GM21381 (cell line): ENCODE results near the gene NUDCD2.
A peak's percentile ranks its signal among the peaks of the same experiment; 100 is the strongest.
"Not testable (repeated sequence)": the region's sequence is repeated elsewhere in the genome, so short reads cannot be mapped to it uniquely, and the experiment has no call there.

Experiments
- ATAC-seq: cut with Tn5 transposase; IDR thresholded peaks from one replicate; pipeline ENCODE4 v1.9.1; 2021; ENCODE audit warnings: mild to moderate bottlenecking, moderate library complexity; ENCODE audit not compliant: unreplicated experiment

NUDCD2 gene

GRCh38 chr5:163473635-163474243, 13.8 kb upstream of the NUDCD2 start:
- ATAC-seq: no peak

GRCh38 chr5:163467682-163468081, 7.8 kb upstream of the NUDCD2 start:
- ATAC-seq: no peak

- no peak for ATAC-seq
Measured at GRCh38 chr5:163463063-163463435, 3.1 kb upstream of the NUDCD2 start.

- no peak for ATAC-seq
Measured at GRCh38 chr5:163460562-163461171, 765 bp upstream of the NUDCD2 start, which contains the start of gene HMMR. HMMR (plus strand) TSS chr5:163460632; CDS start chr5:163460693, 61 bp downstream.

GRCh38 chr5:163459462-163459818, 462 bp downstream of the NUDCD2 start:
- peak; percentile 1 for ATAC-seq

- ATAC-seq: no peak
Measured at GRCh38 chr5:163458778-163459385, 1.0 kb downstream of the NUDCD2 start.

- no peak for ATAC-seq
Measured at GRCh38 chr5:163456840-163457239, 3.1 kb downstream of the NUDCD2 start.

GRCh38 chr5:163456029-163456589, 3.8 kb downstream of the NUDCD2 start:
- ATAC-seq: no peak

- ATAC-seq: not testable (repeated sequence)
Measured at GRCh38 chr5:163455406-163455805, 4.5 kb downstream of the NUDCD2 start.

GRCh38 chr5:163453705-163454104, 6.2 kb downstream of the NUDCD2 start:
- ATAC-seq: no peak

- no peak for ATAC-seq
Measured at GRCh38 chr5:163451489-163451888, 8.4 kb downstream of the NUDCD2 start.

GRCh38 chr5:163448491-163448890, 11.4 kb downstream of the NUDCD2 start:
- no peak for ATAC-seq

- ATAC-seq: no peak
Measured at GRCh38 chr5:163447875-163448274, 12.0 kb downstream of the NUDCD2 start.

GRCh38 chr5:163447191-163447590, 12.7 kb downstream of the NUDCD2 start:
- no peak for ATAC-seq

GRCh38 chr5:163445345-163445744, 14.6 kb downstream of the NUDCD2 start:
- no peak for ATAC-seq

GRCh38 chr5:163444526-163444925, 15.4 kb downstream of the NUDCD2 start:
- no peak for ATAC-seq

- no peak for ATAC-seq
Measured at GRCh38 chr5:163440954-163441353, 18.9 kb downstream of the NUDCD2 start.

GRCh38 chr5:163439092-163439425, 20.8 kb downstream of the NUDCD2 start:
- peak; percentile 8 for ATAC-seq

GRCh38 chr5:163437309-163438182, 22.4 kb downstream of the NUDCD2 start, which contains the start of gene CCNG1:
CCNG1 (plus strand) TSS chr5:163437595; CDS start chr5:163439257, 1,662 bp downstream.
- peak; percentile 92 for ATAC-seq

- ATAC-seq: no peak
Measured at GRCh38 chr5:163437011-163437308, 22.9 kb downstream of the NUDCD2 start.

GRCh38 chr5:163436515-163436914, 23.4 kb downstream of the NUDCD2 start:
- no peak for ATAC-seq
